HEK293 (cell line): ENCODE measurements around the gene GID8.

Experiments
- CTCF ChIA-PET: fragments of 350-600 bp; formaldehyde crosslinking; extraction: SDS; loops from one replicate; lab custom pipeline; 2021; ENCODE audit warnings: antibody characterized with exemption; lab: Yijun Ruan, JAX
- POLR2A ChIA-PET: fragments of 300-600 bp; formaldehyde crosslinking; extraction: SDS; loops from one replicate; lab custom pipeline; 2020; ENCODE audit warnings: antibody characterized with exemption, inconsistent platforms; lab: Yijun Ruan, JAX
- H3K27ac ChIP-seq: fragments of 200-500 bp; sonication (Bioruptor generic); 2 replicates; pipeline ENCODE4 v1.5.1; 2014; ENCODE audit warnings: low read depth, low read length, control low read depth, inconsistent platforms; ENCODE audit errors: extremely low read depth
- H3K36me3 ChIP-seq, 2 experiments: fragments of 200-500 bp in 1 of 2; sonication (Bioruptor generic) in 1 of 2; 1 replicate in 1 of 2; 2 replicates in 1 of 2; pipeline ENCODE4 v1.5.1; 2014 to 2017; ENCODE audit warnings: inconsistent platforms in 2 of 2, low read length in 2 of 2; ENCODE audit not compliant: control insufficient read depth in 2 of 2, insufficient read depth in 1 of 2
- H3K4me1 ChIP-seq: fragments of 200-500 bp; sonication (Bioruptor generic); 2 replicates; pipeline ENCODE4 v1.5.1; 2014; ENCODE audit warnings: mild to moderate bottlenecking, low read length, inconsistent platforms; ENCODE audit not compliant: control insufficient read depth, insufficient read depth
- H3K4me3 ChIP-seq: 2 replicates; pipeline ENCODE4 v1.5.1; 2011; ENCODE audit warnings: low read depth, mild to moderate bottlenecking, control low read depth, low read length, moderate library complexity
- H3K9me3 ChIP-seq: fragments of 200-500 bp; sonication (Bioruptor generic); 2 replicates; pipeline ENCODE4 v1.5.1; 2014; ENCODE audit warnings: low read depth, low read length, inconsistent platforms; ENCODE audit not compliant: control insufficient read depth, insufficient read depth
- FEZF1 ChIP-seq: fragments of 450-650 bp; formaldehyde crosslinking; IDR thresholded peaks from 2 replicates; pipeline ENCODE4 v1.5.1; 2016; ENCODE audit warnings: missing biosample characterization, missing genetic modification characterization
- OSR2 ChIP-seq: fragments of 450-650 bp; formaldehyde crosslinking; IDR thresholded peaks from 2 replicates; pipeline ENCODE4 v1.5.1; 2016; ENCODE audit warnings: missing biosample characterization, missing genetic modification characterization
- OVOL3 ChIP-seq: fragments of 450-650 bp; formaldehyde crosslinking; IDR thresholded peaks from 2 replicates; pipeline ENCODE4 v1.5.1; 2016; ENCODE audit warnings: missing biosample characterization, missing genetic modification characterization
- SP2 ChIP-seq: fragments of 450-650 bp; formaldehyde crosslinking; IDR thresholded peaks from 2 replicates; pipeline ENCODE4 v1.5.1; 2016; ENCODE audit warnings: missing biosample characterization, missing genetic modification characterization
- ZBTB10 ChIP-seq: fragments of 450-650 bp; formaldehyde crosslinking; IDR thresholded peaks from 2 replicates; pipeline ENCODE4 v1.5.1; 2016; ENCODE audit warnings: missing biosample characterization, missing genetic modification characterization
- ZBTB20 ChIP-seq: fragments of 450-650 bp; formaldehyde crosslinking; IDR thresholded peaks from 2 replicates; pipeline ENCODE4 v1.5.1; 2016; ENCODE audit warnings: missing biosample characterization, missing genetic modification characterization
- ZBTB48 ChIP-seq: fragments of 450-650 bp; formaldehyde crosslinking; IDR thresholded peaks from 2 replicates; pipeline ENCODE4 v1.5.1; 2016; ENCODE audit warnings: missing biosample characterization, missing genetic modification characterization
- ZNF16 ChIP-seq: fragments of 450-650 bp; formaldehyde crosslinking; IDR thresholded peaks from 2 replicates; pipeline ENCODE4 v1.5.1; 2016; ENCODE audit warnings: low read depth, missing biosample characterization, missing genetic modification characterization
- ZNF174 ChIP-seq: fragments of 450-650 bp; formaldehyde crosslinking; IDR thresholded peaks from 2 replicates; pipeline ENCODE4 v1.5.0; 2017; ENCODE audit warnings: missing biosample characterization, mild to moderate bottlenecking, missing genetic modification characterization
- ZNF18 ChIP-seq: fragments of 450-650 bp; formaldehyde crosslinking; IDR thresholded peaks from 2 replicates; pipeline ENCODE4 v1.5.1; 2016; ENCODE audit warnings: missing biosample characterization, missing genetic modification characterization
- ZNF184 ChIP-seq: fragments of 450-650 bp; IDR thresholded peaks from 2 replicates; pipeline ENCODE4 v1.5.1; 2018; ENCODE audit warnings: missing biosample characterization, mild to moderate bottlenecking, missing genetic modification characterization
- ZNF214 ChIP-seq: fragments of 450-650 bp; formaldehyde crosslinking; IDR thresholded peaks from 2 replicates; pipeline ENCODE4 v1.5.1; 2017; ENCODE audit warnings: missing biosample characterization, mild to moderate bottlenecking, missing genetic modification characterization, borderline replicate concordance
- ZNF24 ChIP-seq: fragments of 450-650 bp; formaldehyde crosslinking; IDR thresholded peaks from 2 replicates; pipeline ENCODE4 v1.5.1; 2016; ENCODE audit warnings: missing biosample characterization, missing genetic modification characterization
- ZNF280D ChIP-seq: fragments of 450-650 bp; formaldehyde crosslinking; IDR thresholded peaks from 2 replicates; pipeline ENCODE4 v1.5.1; 2016; ENCODE audit warnings: missing biosample characterization, missing genetic modification characterization
- ZNF324 ChIP-seq: fragments of 450-650 bp; formaldehyde crosslinking; IDR thresholded peaks from 2 replicates; pipeline ENCODE4 v1.5.1; 2016; ENCODE audit warnings: missing biosample characterization, missing genetic modification characterization
- ZNF350 ChIP-seq: fragments of 450-650 bp; formaldehyde crosslinking; IDR thresholded peaks from 2 replicates; pipeline ENCODE4 v1.5.0; 2017; ENCODE audit warnings: missing biosample characterization, mild to moderate bottlenecking, missing genetic modification characterization
- ZNF37A ChIP-seq: fragments of 450-650 bp; IDR thresholded peaks from 2 replicates; pipeline ENCODE4 v1.5.1; 2018; ENCODE audit warnings: missing biosample characterization, missing genetic modification characterization
- ZNF423 ChIP-seq: fragments of 450-650 bp; formaldehyde crosslinking; IDR thresholded peaks from 2 replicates; pipeline ENCODE4 v1.5.1; 2016; ENCODE audit warnings: missing biosample characterization, missing genetic modification characterization
- ZNF488 ChIP-seq: fragments of 450-650 bp; formaldehyde crosslinking; IDR thresholded peaks from 2 replicates; pipeline ENCODE4 v1.5.1; 2016; ENCODE audit warnings: missing biosample characterization, missing genetic modification characterization
- ZNF529 ChIP-seq: fragments of 450-650 bp; formaldehyde crosslinking; IDR thresholded peaks from 2 replicates; pipeline ENCODE4 v1.5.1; 2017; ENCODE audit warnings: missing genetic modification characterization, missing biosample characterization; ENCODE audit not compliant: insufficient replicate concordance
- ZNF560 ChIP-seq: fragments of 450-650 bp; formaldehyde crosslinking; IDR thresholded peaks from 2 replicates; pipeline ENCODE4 v1.5.1; 2017; ENCODE audit warnings: missing biosample characterization, missing genetic modification characterization, borderline replicate concordance
- ZNF623 ChIP-seq: fragments of 450-650 bp; formaldehyde crosslinking; IDR thresholded peaks from 2 replicates; pipeline ENCODE4 v1.5.1; 2016; ENCODE audit warnings: missing biosample characterization, missing genetic modification characterization
- ZNF624 ChIP-seq: fragments of 450-650 bp; formaldehyde crosslinking; IDR thresholded peaks from 2 replicates; pipeline ENCODE4 v1.5.1; 2017; ENCODE audit warnings: missing biosample characterization, missing genetic modification characterization
- ZNF791 ChIP-seq: fragments of 450-650 bp; formaldehyde crosslinking; IDR thresholded peaks from 2 replicates; pipeline ENCODE4 v1.5.1; 2016; ENCODE audit warnings: missing biosample characterization, missing genetic modification characterization
- ZSCAN23 ChIP-seq: fragments of 450-650 bp; formaldehyde crosslinking; IDR thresholded peaks from 2 replicates; pipeline ENCODE4 v1.5.1; 2016; ENCODE audit warnings: missing biosample characterization, missing genetic modification characterization

GID8 gene

GRCh38 chr20:62950741-62951140 is 12.8 kb downstream of the GID8 start:
- Histone ChIP-seq H3K36me3 (peaks cover 0 to 49% of the 10 kb centered on the region in 2 experiments; a peak in 1 of 3 replicates), H3K27ac (no peak overlapping the region), H3K4me1 (no peaks in the 10 kb centered on the region), H3K4me3 (no peak overlapping the region), H3K9me3 (no peaks in the 10 kb centered on the region)
- ChIA-PET POLR2A (no interaction called here), CTCF (no interaction called here)
- TF ChIP-seq ZNF174 (tag by site-specific recombination), result no peak
- no peak for TF ChIP-seq ZNF560
- no peak for TF ChIP-seq ZNF423
- no peak for TF ChIP-seq ZBTB10
- TF ChIP-seq ZNF350, result no peak

- POLR2A ChIA-PET, result no interaction called here
- Histone ChIP-seq H3K27ac (no peak overlapping the region), H3K36me3 (peaks cover 0 to 43% of the 10 kb centered on the region in 2 experiments; a peak in 1 of 3 replicates), H3K4me3 (no peak overlapping the region), H3K9me3 (no peaks in the 10 kb centered on the region), H3K4me1 (no peaks in the 10 kb centered on the region)
- no peak for TF ChIP-seq ZNF37A (tag by site-specific recombination)
- TF ChIP-seq ZBTB48, result no peak
- TF ChIP-seq FEZF1, result no peak
- no peak for TF ChIP-seq ZNF16 (tag by site-specific recombination)
- TF ChIP-seq ZNF623 (tag by site-specific recombination), result no peak
- no peak for TF ChIP-seq SP2 (tag by site-specific recombination)
- no peak for TF ChIP-seq ZNF214
- no peak for TF ChIP-seq ZNF24
- TF ChIP-seq ZNF280D (tag by site-specific recombination), result no peak
- TF ChIP-seq ZSCAN23 (tag by site-specific recombination), result no peak
- no peak for TF ChIP-seq OSR2 (tag by site-specific recombination)
- TF ChIP-seq OVOL3, result no peak
- TF ChIP-seq ZNF624 (tag by site-specific recombination), result no peak
- no peak for TF ChIP-seq ZBTB20 (tag by site-specific recombination)
- TF ChIP-seq ZNF488 (tag by site-specific recombination), result no peak
- TF ChIP-seq ZNF184 (tag by site-specific recombination), result no peak
- TF ChIP-seq ZNF791 (tag by site-specific recombination), result no peak
- TF ChIP-seq ZNF18, result no peak
- no peak for TF ChIP-seq ZNF529 (tag by site-specific recombination)
- TF ChIP-seq ZNF324 (tag by site-specific recombination), result no peak
- CTCF ChIA-PET, result no interaction called here
Observed at GRCh38 chr20:62951143-62951895, 13.4 kb downstream of the GID8 start.
